C4-2B (cell line): Measurements from ENCODE around the gene NIPBL.

Source experiments
- H3K27ac ChIP-seq: fragments of 450-650 bp; 2 replicates; pipeline ENCODE4 v1.5.1; 2017
- ZFX ChIP-seq: fragments of 450-650 bp; IDR thresholded peaks from 2 replicates; pipeline ENCODE4 v1.6.1; 2017
- TF ChIP-seq, protein P1 (sequence below): fragments of 450-650 bp; conservative IDR thresholded peaks from 2 replicates; pipeline ENCODE4 v1.5.1; 2017; ENCODE audit warnings: mild to moderate bottlenecking

Gene NIPBL

DNA sequence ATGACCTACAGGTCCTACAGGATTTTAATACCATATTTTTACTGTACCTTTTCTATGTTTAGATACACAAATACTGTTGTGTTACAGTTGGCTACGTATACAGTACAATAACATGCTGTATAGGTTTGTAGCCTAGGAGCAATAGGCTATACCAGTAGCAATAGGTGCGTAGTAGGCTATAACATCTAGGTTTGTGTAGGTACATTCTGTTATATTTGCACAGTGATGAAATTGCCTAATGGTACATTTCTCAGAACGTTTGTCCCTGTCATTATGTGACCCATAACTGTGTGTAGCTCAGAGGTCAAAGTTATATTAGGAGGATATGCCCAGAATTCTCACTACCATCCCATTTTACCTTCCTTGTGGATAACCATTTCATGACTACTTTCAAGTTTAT, 59.7 kb downstream of the NIPBL start:
- H3K27ac ChIP-seq, result no peak overlapping the region
- no peak for TF ChIP-seq ZFX
- TF ChIP-seq, protein P1, sequence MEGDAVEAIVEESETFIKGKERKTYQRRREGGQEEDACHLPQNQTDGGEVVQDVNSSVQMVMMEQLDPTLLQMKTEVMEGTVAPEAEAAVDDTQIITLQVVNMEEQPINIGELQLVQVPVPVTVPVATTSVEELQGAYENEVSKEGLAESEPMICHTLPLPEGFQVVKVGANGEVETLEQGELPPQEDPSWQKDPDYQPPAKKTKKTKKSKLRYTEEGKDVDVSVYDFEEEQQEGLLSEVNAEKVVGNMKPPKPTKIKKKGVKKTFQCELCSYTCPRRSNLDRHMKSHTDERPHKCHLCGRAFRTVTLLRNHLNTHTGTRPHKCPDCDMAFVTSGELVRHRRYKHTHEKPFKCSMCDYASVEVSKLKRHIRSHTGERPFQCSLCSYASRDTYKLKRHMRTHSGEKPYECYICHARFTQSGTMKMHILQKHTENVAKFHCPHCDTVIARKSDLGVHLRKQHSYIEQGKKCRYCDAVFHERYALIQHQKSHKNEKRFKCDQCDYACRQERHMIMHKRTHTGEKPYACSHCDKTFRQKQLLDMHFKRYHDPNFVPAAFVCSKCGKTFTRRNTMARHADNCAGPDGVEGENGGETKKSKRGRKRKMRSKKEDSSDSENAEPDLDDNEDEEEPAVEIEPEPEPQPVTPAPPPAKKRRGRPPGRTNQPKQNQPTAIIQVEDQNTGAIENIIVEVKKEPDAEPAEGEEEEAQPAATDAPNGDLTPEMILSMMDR, result no peak

DNA sequence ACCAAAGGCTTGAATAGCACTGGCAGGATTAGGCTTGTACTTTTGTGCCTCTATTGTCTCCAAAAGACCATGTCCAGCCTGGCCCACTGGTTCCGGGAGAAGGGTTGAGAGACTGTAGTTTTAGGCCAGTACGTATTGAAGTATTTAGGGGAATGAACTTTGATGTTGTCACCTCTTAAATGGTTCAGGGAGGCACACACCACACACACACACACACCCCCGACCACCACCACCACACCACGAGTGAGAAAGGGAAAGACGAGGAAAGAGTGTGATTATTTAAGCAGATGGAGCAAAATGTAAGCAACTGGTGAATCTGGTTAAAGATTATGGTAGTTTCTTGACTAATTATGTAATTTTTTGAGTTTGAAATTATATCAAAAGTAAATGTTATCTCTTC, 61.6 kb downstream of the NIPBL start:
- TF ChIP-seq, protein P1, result no peak
- TF ChIP-seq ZFX, result no peak
- no peak overlapping the region for H3K27ac ChIP-seq

GRCh38 chr5:36939969-36940858, 63.6 kb downstream of the NIPBL start:
- H3K27ac ChIP-seq, result no peak overlapping the region
- TF ChIP-seq, protein P1, result no peak
- no peak for TF ChIP-seq ZFX

DNA sequence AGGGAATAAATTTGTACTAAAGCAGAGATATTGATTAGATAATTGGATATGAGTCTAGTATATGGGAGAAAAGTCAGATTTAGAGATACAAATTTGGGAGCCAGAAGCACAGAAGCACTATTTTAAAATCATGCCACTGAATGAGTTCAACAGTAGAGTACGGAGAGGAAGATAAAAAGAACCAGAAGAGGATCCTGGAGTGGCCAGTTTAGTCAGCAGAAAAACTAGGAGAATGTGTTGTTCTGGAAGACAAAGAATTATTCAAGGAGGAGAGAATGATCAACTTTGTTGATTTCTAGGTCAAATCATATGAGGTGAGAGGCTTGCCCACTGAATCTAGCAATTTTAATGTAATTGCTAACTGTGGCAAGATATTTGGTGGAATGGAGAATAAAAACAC, 67.0 kb downstream of the NIPBL start:
- TF ChIP-seq ZFX, result no peak
- TF ChIP-seq, protein P1, result no peak
- no peak overlapping the region for H3K27ac ChIP-seq

GRCh38 chr5:36944024-36944423, 67.5 kb downstream of the NIPBL start:
- TF ChIP-seq, protein P1, result no peak
- TF ChIP-seq ZFX, result no peak
- H3K27ac ChIP-seq, result no peak overlapping the region

DNA sequence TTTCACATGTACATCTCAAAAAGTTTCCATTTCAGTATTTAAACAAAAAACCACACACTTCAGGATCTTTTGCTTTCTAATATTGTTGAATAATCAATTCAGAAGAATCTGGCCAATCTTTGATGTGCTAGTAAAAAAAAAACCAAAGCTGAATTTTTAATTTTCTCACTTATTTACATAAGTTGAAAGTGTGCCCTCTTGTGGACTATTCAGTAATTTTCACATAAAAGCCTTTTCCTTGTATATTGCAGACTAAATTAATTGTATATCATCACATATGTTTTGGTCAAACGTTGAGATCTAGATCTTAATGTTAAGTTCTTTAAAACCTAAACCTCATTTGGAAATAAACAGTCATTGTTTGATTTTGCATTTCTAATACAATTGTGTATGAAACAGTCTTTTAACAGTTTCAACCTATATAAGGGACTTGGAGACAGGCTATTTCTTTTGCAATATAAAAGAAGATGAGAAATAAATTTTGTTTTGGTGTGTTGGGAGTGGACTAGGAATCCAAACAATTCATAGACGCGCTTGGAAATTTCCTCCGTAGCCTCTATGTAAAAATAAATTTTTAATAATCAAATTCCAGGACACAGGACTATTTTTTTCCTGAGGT, 68.1 kb downstream of the NIPBL start:
- TF ChIP-seq ZFX, result no peak
- TF ChIP-seq, protein P1, result peak; percentile 85
- no peak overlapping the region for H3K27ac ChIP-seq

GRCh38 chr5:36945687-36946086, 69.1 kb downstream of the NIPBL start:
- TF ChIP-seq ZFX, result no peak
- TF ChIP-seq, protein P1, result no peak
- H3K27ac ChIP-seq, result no peak overlapping the region
